SK-N-MC (cell line): Measurements from ENCODE around the gene SGTA.

Experiments used
- EZH2 ChIP-seq: fragments of 200-600 bp; sonication (generic); IDR thresholded peaks from one replicate; pipeline ENCODE4 v1.6.1; 2017; ENCODE audit warnings: antibody characterized with exemption
- POLR2AphosphoS5 ChIP-seq: IDR thresholded peaks from 2 replicates; pipeline ENCODE4 v1.6.1; 2012; ENCODE audit warnings: mild to moderate bottlenecking, low read depth, low read length, borderline replicate concordance

GRCh38 chr19:2751438-2751830 lies 31.6 kb downstream of the SGTA start:
- TF ChIP-seq POLR2AphosphoS5 (no peak), EZH2 (no peak)
